Sigmoid colon (tissue), 4 donors: ENCODE measurements around the gene CD93.

Experiments
- CTCF ChIP-seq, 4 experiments: fragments of 450-650 bp in 3 of 4; fragments of 200-600 bp in 1 of 4; IDR thresholded peaks; one replicate each; pipeline ENCODE4 v1.5.1; 2016 to 2019; ENCODE audit warnings: antibody characterized with exemption in 4 of 4, mild to moderate bottlenecking in 3 of 4, moderate library complexity in 2 of 4
- POLR2A ChIP-seq, 2 donors: fragments of 450-650 bp; IDR thresholded peaks; one replicate each; pipeline ENCODE4 v1.6.1; 2016; ENCODE audit warnings: antibody characterized with exemption in 2 of 2, mild to moderate bottlenecking in 2 of 2, moderate library complexity in 2 of 2
- POLR2AphosphoS5 ChIP-seq, 4 donors: sonication (generic); formaldehyde crosslinking; IDR thresholded peaks; one replicate each; pipeline ENCODE4 v1.6.1; 2017; ENCODE audit warnings: antibody characterized with exemption in 4 of 4

GRCh38 chr20:23131766-23132165 is 45.6 kb upstream of the CD93 start:
- TF ChIP-seq POLR2A (IDR thresholded peaks at IDR 0.05): no peak
- TF ChIP-seq CTCF (IDR thresholded peaks at IDR 0.05): no peak
- no peak for TF ChIP-seq POLR2AphosphoS5 (IDR thresholded peaks at IDR 0.05)
